Measurements from ENCODE around the gene DMXL1.
"Not testable (repeated sequence)": the region's sequence is repeated elsewhere in the genome, so short reads cannot be mapped to it uniquely, and the experiment has no call there.

Gene DMXL1

DNA sequence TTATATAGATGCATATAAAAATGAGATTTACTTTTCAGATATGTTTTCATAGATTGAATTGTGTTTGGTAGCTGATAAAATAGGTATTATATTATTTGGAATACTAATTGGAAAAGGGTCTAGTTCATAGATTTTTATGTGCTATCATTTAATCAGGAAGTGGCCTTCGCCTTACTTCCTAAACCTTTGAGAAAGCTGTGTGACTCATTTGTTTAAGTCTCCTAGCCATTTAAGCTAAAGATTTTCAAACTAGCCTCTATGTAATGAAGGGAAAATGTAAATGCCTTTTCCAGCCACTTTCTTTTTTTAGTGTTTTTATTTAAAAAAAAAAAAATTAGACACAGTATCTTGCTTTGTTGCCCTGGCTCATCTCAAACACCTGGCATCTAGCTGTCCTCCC, 97.5 kb downstream of the DMXL1 start:
- no peak for DNase-seq (ENCODE audit: low read depth, low spot score)
- Histone ChIP-seq H3K9me3 (ENCODE audit: low read depth, low read length) (0 out of 2 replicates have a peak, but pooled peaks cover 4% of the 10 kb centered on the region), H3K9ac (ENCODE audit: insufficient read length) (no peak overlapping the region), H3K36me3 (ENCODE audit: insufficient read depth, low read length) (peaks cover 20% of the 10 kb centered on the region), H3K27ac (no peak overlapping the region), H3K4me3 (no peak overlapping the region)
- TF ChIP-seq POLR2AphosphoS5 (IDR thresholded peaks at IDR 0.05; ENCODE audit: borderline replicate concordance, low read depth, low read length) (no peak), FOXP2 (optimal IDR thresholded peaks at IDR 0.05; ENCODE audit: control extremely low read depth, extremely low read length, insufficient read depth) (no peak), EZH2 (IDR thresholded peaks at IDR 0.05) (no peak)

DNA sequence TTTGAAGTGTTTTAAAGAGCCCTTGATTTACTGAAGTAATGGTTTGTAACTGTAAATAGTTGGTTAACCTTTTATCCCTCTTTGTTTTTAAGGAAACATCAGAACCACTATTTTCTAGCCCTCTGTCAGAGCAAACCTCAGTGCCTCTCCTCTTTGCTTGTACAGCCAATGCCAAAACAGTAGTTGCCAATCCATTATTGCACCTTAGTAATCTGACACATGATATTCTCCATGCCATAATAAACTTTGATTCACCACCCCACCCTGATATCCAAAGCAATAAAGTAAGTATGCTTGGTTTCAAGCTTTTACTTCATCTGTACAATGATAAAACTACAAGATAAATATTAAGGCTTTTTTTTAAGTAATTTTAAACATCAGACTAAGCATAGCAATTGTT, 100.8 kb downstream of the DMXL1 start:
- Histone ChIP-seq H3K9me3 (ENCODE audit: low read depth, low read length) (no peaks in the 10 kb centered on the region), H3K4me3 (no peak overlapping the region), H3K9ac (ENCODE audit: insufficient read length) (no peak overlapping the region), H3K36me3 (ENCODE audit: insufficient read depth, low read length) (peaks cover 2% of the 10 kb centered on the region; the same call in 1 of the 2 replicates), H3K27ac (no peak overlapping the region)
- TF ChIP-seq EZH2 (IDR thresholded peaks at IDR 0.05) (no peak), FOXP2 (optimal IDR thresholded peaks at IDR 0.05; ENCODE audit: control extremely low read depth, extremely low read length, insufficient read depth) (no peak), POLR2AphosphoS5 (IDR thresholded peaks at IDR 0.05; ENCODE audit: borderline replicate concordance, low read depth, low read length) (no peak)
- DNase-seq (ENCODE audit: low read depth, low spot score), result no peak

DNA sequence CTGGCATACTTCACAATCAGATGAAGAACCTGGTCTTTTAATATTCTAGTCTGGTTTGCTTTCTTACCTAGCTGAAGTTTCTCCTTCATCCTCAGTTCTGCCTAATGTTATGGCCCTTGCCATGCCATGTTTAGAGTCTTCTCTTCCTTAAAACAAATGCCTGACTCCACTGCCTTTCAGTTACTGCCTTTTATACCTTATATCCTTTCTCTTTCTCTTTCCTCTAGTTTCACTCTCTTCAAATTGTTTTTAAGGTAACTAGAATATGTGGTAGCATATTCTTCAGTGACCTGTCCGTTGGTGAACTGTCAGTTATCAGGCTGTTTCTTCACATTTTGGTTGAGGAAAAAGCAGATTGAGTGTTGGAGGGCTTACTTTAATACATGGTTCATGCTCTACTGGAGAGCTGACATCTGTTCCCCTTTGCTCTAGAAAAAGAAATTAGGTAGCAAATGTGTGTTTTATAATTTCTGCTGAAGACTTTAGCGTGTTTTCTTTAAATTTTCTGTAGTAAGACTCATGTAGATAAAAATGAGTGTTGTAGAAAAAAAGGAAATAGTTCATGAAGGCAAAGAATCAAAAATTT, 103.8 kb downstream of the DMXL1 start:
- H3K4me3 ChIP-seq, result no peak overlapping the region
- H3K27ac ChIP-seq, result no peak overlapping the region

DNA sequence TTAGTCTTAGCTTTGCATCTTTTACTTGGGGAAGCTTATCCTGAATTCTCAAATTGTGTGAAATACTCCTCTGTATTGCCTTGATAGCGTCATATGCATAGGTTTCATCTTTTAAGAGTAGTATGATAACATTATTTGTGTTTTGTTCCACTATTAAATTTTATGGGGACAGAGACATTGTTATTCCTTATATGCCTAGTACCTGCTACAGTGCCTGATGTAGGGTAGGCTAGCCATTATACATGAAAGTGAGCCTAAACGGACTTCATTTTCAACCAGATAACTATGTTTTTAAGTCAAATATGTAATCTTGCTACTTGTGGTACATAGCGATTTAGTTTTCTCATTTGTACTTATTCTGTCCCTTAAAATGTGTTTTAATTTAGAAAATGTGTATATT, 105.9 kb downstream of the DMXL1 start:
- H3K36me3 ChIP-seq (ENCODE audit: insufficient read depth, low read length), result peaks cover 4% of the 10 kb centered on the region; the same call in 1 of the 2 replicates
- no peaks in the 10 kb centered on the region for H3K9me3 ChIP-seq (ENCODE audit: low read depth, low read length)
- no peak overlapping the region for H3K27ac ChIP-seq
- H3K4me3 ChIP-seq, result no peak overlapping the region
- no peak overlapping the region for H3K9ac ChIP-seq (ENCODE audit: insufficient read length)
- DNase-seq (ENCODE audit: low read depth, low spot score), result no peak
- TF ChIP-seq FOXP2 (optimal IDR thresholded peaks at IDR 0.05; ENCODE audit: control extremely low read depth, extremely low read length, insufficient read depth) (no peak), POLR2AphosphoS5 (IDR thresholded peaks at IDR 0.05; ENCODE audit: borderline replicate concordance, low read depth, low read length) (no peak), EZH2 (IDR thresholded peaks at IDR 0.05) (no peak)

More for the DNA sequence above, 103.8 kb downstream of the DMXL1 start:
- Histone ChIP-seq H3K36me3 (ENCODE audit: insufficient read depth, low read length) (peaks cover 4% of the 10 kb centered on the region; the same call in 1 of the 2 replicates), H3K9me3 (ENCODE audit: low read depth, low read length) (no peaks in the 10 kb centered on the region), H3K9ac (ENCODE audit: insufficient read length) (no peak overlapping the region)
- no peak for TF ChIP-seq EZH2 (IDR thresholded peaks at IDR 0.05)
- no peak for TF ChIP-seq POLR2AphosphoS5 (IDR thresholded peaks at IDR 0.05; ENCODE audit: borderline replicate concordance, low read depth, low read length)
- TF ChIP-seq FOXP2 (optimal IDR thresholded peaks at IDR 0.05; ENCODE audit: control extremely low read depth, extremely low read length, insufficient read depth), result no peak
- no peak for DNase-seq (ENCODE audit: low read depth, low spot score)

DNA sequence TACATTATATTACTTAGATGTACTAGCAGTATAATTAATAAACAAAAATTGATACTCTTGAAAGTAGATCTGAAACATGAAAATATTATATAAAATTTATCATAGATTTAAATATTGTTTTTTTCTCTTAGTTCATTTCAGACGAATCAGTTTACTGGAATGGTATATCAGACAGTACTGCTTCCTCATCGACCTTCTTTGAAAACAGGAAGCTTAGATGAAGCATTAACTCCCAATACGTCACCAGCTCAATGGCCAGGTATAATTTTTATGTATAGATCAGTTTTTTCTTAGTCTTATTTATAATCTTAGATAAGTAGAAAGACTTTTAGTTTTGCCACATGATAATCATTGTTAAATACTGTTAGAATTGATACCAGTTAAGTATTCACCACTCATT, 106.3 kb downstream of the DMXL1 start:
- H3K9me3 ChIP-seq (ENCODE audit: low read depth, low read length), result no peaks in the 10 kb centered on the region
- H3K9ac ChIP-seq (ENCODE audit: insufficient read length), result no peak overlapping the region
- DNase-seq (ENCODE audit: low read depth, low spot score), result no peak
- TF ChIP-seq EZH2 (IDR thresholded peaks at IDR 0.05) (no peak), FOXP2 (optimal IDR thresholded peaks at IDR 0.05; ENCODE audit: control extremely low read depth, extremely low read length, insufficient read depth) (no peak)
- no peak overlapping the region for H3K4me3 ChIP-seq
- H3K27ac ChIP-seq, result no peak overlapping the region
- H3K36me3 ChIP-seq (ENCODE audit: insufficient read depth, low read length), result peaks cover 4% of the 10 kb centered on the region; the same call in 1 of the 2 replicates

DNA sequence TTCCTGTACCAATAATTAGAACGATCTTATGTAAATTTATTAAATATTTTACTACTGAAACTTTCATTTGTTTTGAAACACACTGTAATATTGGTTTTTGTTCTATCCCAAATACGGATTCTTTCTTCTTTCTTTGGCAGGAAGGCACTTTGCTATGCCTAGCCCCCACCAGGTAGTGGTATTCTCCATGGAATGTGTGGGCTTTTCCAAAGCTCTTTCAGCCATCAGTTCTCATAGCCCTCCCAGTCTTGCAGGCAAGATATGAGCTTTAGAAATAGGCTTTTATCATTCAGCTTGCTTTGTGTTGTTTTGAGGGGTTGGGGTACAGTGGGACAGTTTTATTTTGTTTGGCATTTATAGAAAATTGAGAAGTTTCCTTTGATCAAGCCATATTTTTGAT, 107.5 kb downstream of the DMXL1 start:
- TF ChIP-seq FOXP2 (optimal IDR thresholded peaks at IDR 0.05; ENCODE audit: control extremely low read depth, extremely low read length, insufficient read depth) (no peak), EZH2 (IDR thresholded peaks at IDR 0.05) (no peak), POLR2AphosphoS5 (IDR thresholded peaks at IDR 0.05; ENCODE audit: borderline replicate concordance, low read depth, low read length) (no peak)
- Histone ChIP-seq H3K4me3 (no peak overlapping the region), H3K27ac (no peak overlapping the region), H3K36me3 (ENCODE audit: insufficient read depth, low read length) (peaks cover 4% of the 10 kb centered on the region; the same call in 1 of the 2 replicates), H3K9ac (ENCODE audit: insufficient read length) (no peak overlapping the region), H3K9me3 (ENCODE audit: low read depth, low read length) (no peaks in the 10 kb centered on the region)
- DNase-seq (ENCODE audit: low read depth, low spot score), result no peak

DNA sequence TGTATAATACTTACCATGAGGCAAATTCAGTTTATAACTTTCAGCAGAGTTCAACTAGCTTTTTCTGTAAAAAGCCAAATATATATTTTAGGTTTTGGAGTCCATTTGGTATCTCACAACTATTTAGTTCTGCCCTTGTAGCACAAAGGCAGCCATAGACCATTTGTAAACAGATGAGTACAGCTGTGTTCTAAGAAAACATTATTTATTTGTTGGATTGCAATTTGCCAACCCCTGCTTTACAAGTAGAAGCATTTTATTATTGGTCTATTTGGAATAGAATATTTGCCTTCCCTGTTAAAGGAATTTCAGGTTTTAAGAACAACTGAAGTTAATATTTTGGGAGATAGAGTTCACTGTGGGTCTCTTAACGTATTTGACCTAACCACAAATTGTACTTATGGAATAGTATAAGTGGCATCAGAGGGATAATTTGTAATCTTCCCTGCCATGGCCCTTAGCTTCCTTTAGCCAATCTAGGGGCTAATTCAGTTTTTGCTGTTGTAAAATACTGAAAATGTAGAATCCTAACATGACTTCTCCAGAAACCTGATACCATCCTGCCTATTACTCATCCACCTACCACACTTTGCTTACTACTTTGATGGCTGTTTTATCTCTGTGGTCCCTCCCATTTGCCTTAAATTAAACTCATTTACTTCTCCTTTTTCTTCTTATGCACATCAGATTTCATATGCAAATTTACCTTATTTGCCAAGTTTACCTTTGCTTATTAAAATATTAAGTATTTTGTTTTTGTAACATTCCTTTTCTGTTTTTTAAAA, 109.2 kb downstream of the DMXL1 start:
- no peaks in the 10 kb centered on the region for H3K9me3 ChIP-seq (ENCODE audit: low read depth, low read length)
- H3K9ac ChIP-seq (ENCODE audit: insufficient read length), result no peak overlapping the region
- H3K36me3 ChIP-seq (ENCODE audit: insufficient read depth, low read length), result peaks cover 4% of the 10 kb centered on the region; the same call in 1 of the 2 replicates
- DNase-seq (ENCODE audit: low read depth, low spot score), result no peak
- TF ChIP-seq FOXP2 (optimal IDR thresholded peaks at IDR 0.05; ENCODE audit: control extremely low read depth, extremely low read length, insufficient read depth) (no peak), POLR2AphosphoS5 (IDR thresholded peaks at IDR 0.05; ENCODE audit: borderline replicate concordance, low read depth, low read length) (no peak), EZH2 (IDR thresholded peaks at IDR 0.05) (no peak)
- H3K27ac ChIP-seq, result no peak overlapping the region
- no peak overlapping the region for H3K4me3 ChIP-seq

DNA sequence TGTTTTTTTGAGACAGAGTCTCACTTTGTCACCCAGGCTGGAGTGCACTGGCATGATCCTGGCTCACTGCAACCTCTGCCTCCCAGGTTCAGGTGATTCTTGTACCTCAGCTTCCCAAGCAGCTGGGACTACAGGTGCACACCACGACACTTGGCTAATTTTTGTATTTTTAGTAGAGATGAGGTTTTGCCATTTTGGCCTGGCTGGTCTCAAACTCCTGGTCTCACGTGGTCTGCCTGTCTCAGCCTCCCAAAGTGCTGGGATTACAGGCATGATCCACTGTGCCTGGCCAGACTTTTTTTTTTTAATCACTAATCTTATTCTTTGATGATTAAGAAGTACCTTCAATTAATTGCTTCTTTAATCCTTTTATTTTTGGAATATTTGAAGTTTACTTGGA, 114.6 kb downstream of the DMXL1 start:
- not testable (repeated sequence) for H3K4me3 ChIP-seq; H3K9ac ChIP-seq (ENCODE audit: insufficient read length); H3K36me3 ChIP-seq (ENCODE audit: insufficient read depth, low read length); DNase-seq (ENCODE audit: low read depth, low spot score); H3K27ac ChIP-seq; H3K9me3 ChIP-seq (ENCODE audit: low read depth, low read length)

Data from SK-N-MC (cell line).